Mesendoderm (in vitro differentiated cells): ENCODE data around the gene RAD18.

ENCODE experiments used
- DNase-seq: peaks from one replicate; pipeline ENCODE4 v3.0.0; 2013
- H2AK5ac ChIP-seq: 2 replicates; pipeline ENCODE4 v1.6.1; 2013; ENCODE audit warnings: low read length, inconsistent platforms
- H2BK120ac ChIP-seq: 2 replicates; pipeline ENCODE4 v1.6.1; 2013; ENCODE audit warnings: low read depth, mild to moderate bottlenecking, low read length, moderate library complexity, mixed read lengths
- H2BK15ac ChIP-seq: replicated peaks from 2 replicates; pipeline ENCODE4 v1.6.1; 2013; ENCODE audit warnings: low read depth, mild to moderate bottlenecking, moderate library complexity
- H2BK5ac ChIP-seq: 2 replicates; pipeline ENCODE4 v1.6.1; 2013; ENCODE audit warnings: low read length, inconsistent platforms
- H3K18ac ChIP-seq: 2 replicates; pipeline ENCODE4 v1.6.1; 2013; ENCODE audit warnings: mild to moderate bottlenecking, low read length, mixed read lengths
- H3K23ac ChIP-seq: one replicate; pipeline ENCODE4 v1.6.1; 2013; ENCODE audit warnings: low read length
- H3K27ac ChIP-seq: 2 replicates; pipeline ENCODE4 v1.5.1; 2013; ENCODE audit warnings: low read depth, mild to moderate bottlenecking, inconsistent platforms, low read length, moderate library complexity
- H3K27me3 ChIP-seq: 2 replicates; pipeline ENCODE4 v1.6.1; 2013; ENCODE audit warnings: low read length, control low read depth, mild to moderate bottlenecking, inconsistent platforms; ENCODE audit not compliant: insufficient read depth, poor library complexity
- H3K36me3 ChIP-seq: 2 replicates; pipeline ENCODE4 v1.6.1; 2013; ENCODE audit warnings: low read length, inconsistent platforms; ENCODE audit not compliant: control insufficient read depth, insufficient read depth
- H3K4ac ChIP-seq: one replicate; pipeline ENCODE4 v1.6.1; 2013; ENCODE audit warnings: low read depth, mild to moderate bottlenecking, low read length, moderate library complexity
- H3K4me1 ChIP-seq: 2 replicates; pipeline ENCODE4 v1.6.1; 2013; ENCODE audit warnings: low read depth, low read length, inconsistent platforms; ENCODE audit not compliant: control insufficient read depth
- H3K4me2 ChIP-seq: 2 replicates; pipeline ENCODE4 v1.6.1; 2013; ENCODE audit warnings: low read length
- H3K4me3 ChIP-seq: 2 replicates; pipeline ENCODE4 v1.5.1; 2013; ENCODE audit warnings: mild to moderate bottlenecking, low read length
- H3K56ac ChIP-seq: one replicate; pipeline ENCODE4 v1.6.1; 2013; ENCODE audit warnings: low read length
- H3K79me1 ChIP-seq: 2 replicates; pipeline ENCODE4 v1.6.1; 2013; ENCODE audit warnings: low read length, inconsistent platforms
- H3K79me2 ChIP-seq: 2 replicates; pipeline ENCODE4 v1.6.1; 2013; ENCODE audit warnings: mild to moderate bottlenecking, low read length; ENCODE audit not compliant: control insufficient read depth, insufficient read depth
- H3K9ac ChIP-seq: 2 replicates; pipeline ENCODE4 v1.6.1; 2013; ENCODE audit warnings: low read length, inconsistent platforms
- H4K5ac ChIP-seq: one replicate; pipeline ENCODE4 v1.6.1; 2013; ENCODE audit warnings: low read length
- H4K8ac ChIP-seq: one replicate; pipeline ENCODE4 v1.6.1; 2013; ENCODE audit warnings: low read depth, mild to moderate bottlenecking, control low read depth, low read length, moderate library complexity
- WGBS: extraction: QIAGEN DNeasy Blood & Tissue Kit; methylation state at CpG from one replicate; pipeline ENCODE4 v1.1.7; 2013; ENCODE audit warnings: low lambda C conversion rate, missing lambda C conversion rate; ENCODE audit not compliant: insufficient coverage; ENCODE audit errors: extremely low coverage; 5-methylcytosine and 5-hydroxymethylcytosine counted together

RAD18 gene

GRCh38 chr3:8932507-8932906 lies 30.8 kb downstream of the RAD18 start:
- no peaks in the 10 kb centered on the region for H3K79me1 ChIP-seq
- no peak overlapping the region for H3K18ac ChIP-seq
- H3K9ac ChIP-seq: no peak overlapping the region
- H3K56ac ChIP-seq: no peak overlapping the region
- no peak overlapping the region for H2BK15ac ChIP-seq
- no peak overlapping the region for H2BK120ac ChIP-seq
- WGBS: no CpG with 5 or more reads among the region's 2 CpGs
- no peak overlapping the region for H3K4me2 ChIP-seq
- H3K27me3 ChIP-seq: no peaks in the 10 kb centered on the region
- no peak overlapping the region for H4K5ac ChIP-seq
- H3K27ac ChIP-seq: no peak overlapping the region
- no peaks in the 10 kb centered on the region for H3K36me3 ChIP-seq
- no peaks in the 10 kb centered on the region for H3K79me2 ChIP-seq
- no peak overlapping the region for H4K8ac ChIP-seq
- H3K4me3 ChIP-seq: no peak overlapping the region
- H2BK5ac ChIP-seq: no peak overlapping the region
- H3K23ac ChIP-seq: no peak overlapping the region
- no peak overlapping the region for H3K4ac ChIP-seq
- DNase-seq: no peak
- no peak overlapping the region for H2AK5ac ChIP-seq
- no peaks in the 10 kb centered on the region for H3K4me1 ChIP-seq

GRCh38 chr3:8931342-8931741 lies 31.9 kb downstream of the RAD18 start:
- Histone ChIP-seq H3K79me1 (no peaks in the 10 kb centered on the region), H3K18ac (no peak overlapping the region), H2BK15ac (no peak overlapping the region), H3K56ac (no peak overlapping the region), H3K4me3 (no peak overlapping the region), H3K27ac (no peak overlapping the region), H3K9ac (no peak overlapping the region), H3K36me3 (no peaks in the 10 kb centered on the region), H3K4me1 (no peaks in the 10 kb centered on the region), H3K23ac (no peak overlapping the region), H4K8ac (no peak overlapping the region), H3K79me2 (no peaks in the 10 kb centered on the region), H3K4ac (no peak overlapping the region), H2BK120ac (no peak overlapping the region), H3K4me2 (no peak overlapping the region), H3K27me3 (no peaks in the 10 kb centered on the region), H4K5ac (no peak overlapping the region), H2BK5ac (no peak overlapping the region), H2AK5ac (no peak overlapping the region)
- no peak for DNase-seq
- WGBS: no CpG with 5 or more reads among the region's 3 CpGs

- Histone ChIP-seq H3K36me3 (no peaks in the 10 kb centered on the region), H3K4me1 (no peaks in the 10 kb centered on the region), H3K4me3 (no peak overlapping the region), H4K8ac (no peak overlapping the region), H2BK5ac (no peak overlapping the region), H3K4me2 (no peak overlapping the region), H3K79me1 (no peaks in the 10 kb centered on the region), H3K79me2 (no peaks in the 10 kb centered on the region), H3K18ac (no peak overlapping the region), H3K56ac (no peak overlapping the region), H4K5ac (no peak overlapping the region), H2BK15ac (no peak overlapping the region), H2BK120ac (no peak overlapping the region), H3K27ac (no peak overlapping the region), H3K27me3 (no peaks in the 10 kb centered on the region), H3K4ac (no peak overlapping the region), H3K9ac (no peak overlapping the region), H2AK5ac (no peak overlapping the region), H3K23ac (no peak overlapping the region)
- no CpG with 5 or more reads among the region's 4 CpGs for WGBS
- no peak for DNase-seq
These were observed 33.4 kb downstream of the RAD18 start for GRCh38 chr3:8929860-8930259.

GRCh38 chr3:8914491-8914890 lies 48.8 kb downstream of the RAD18 start:
- no peaks in the 10 kb centered on the region for H3K36me3 ChIP-seq
- no CpG with 5 or more reads among the region's 4 CpGs for WGBS

GRCh38 chr3:8911781-8912180 lies 51.5 kb downstream of the RAD18 start:
- H3K4me1 ChIP-seq: no peaks in the 10 kb centered on the region
- no peak for DNase-seq
- H2AK5ac ChIP-seq: no peak overlapping the region
- H3K79me2 ChIP-seq: no peaks in the 10 kb centered on the region
- no peak overlapping the region for H3K56ac ChIP-seq
- no peak overlapping the region for H3K4me3 ChIP-seq
- no peak overlapping the region for H2BK15ac ChIP-seq
- no peak overlapping the region for H3K27ac ChIP-seq
- no peak overlapping the region for H3K4me2 ChIP-seq
- no CpG with 5 or more reads among the region's 2 CpGs for WGBS
- H2BK5ac ChIP-seq: no peak overlapping the region
- no peak overlapping the region for H2BK120ac ChIP-seq
- no peak overlapping the region for H3K9ac ChIP-seq
- H3K27me3 ChIP-seq: no peaks in the 10 kb centered on the region
- H3K36me3 ChIP-seq: no peaks in the 10 kb centered on the region
- no peak overlapping the region for H3K4ac ChIP-seq
- no peak overlapping the region for H3K18ac ChIP-seq
- H4K5ac ChIP-seq: no peak overlapping the region
- H3K23ac ChIP-seq: no peak overlapping the region
- H3K79me1 ChIP-seq: no peaks in the 10 kb centered on the region
- H4K8ac ChIP-seq: no peak overlapping the region

More at GRCh38 chr3:8914491-8914890, 48.8 kb downstream of the RAD18 start:
- no peak overlapping the region for H3K4me2 ChIP-seq
- no peak overlapping the region for H2BK5ac ChIP-seq
- H3K23ac ChIP-seq: no peak overlapping the region
- H3K79me2 ChIP-seq: no peaks in the 10 kb centered on the region
- H2BK15ac ChIP-seq: no peak overlapping the region
- no peak overlapping the region for H3K4ac ChIP-seq
- H4K8ac ChIP-seq: no peak overlapping the region
- no peak overlapping the region for H2AK5ac ChIP-seq
- H2BK120ac ChIP-seq: no peak overlapping the region
- no peak overlapping the region for H3K9ac ChIP-seq
- no peaks in the 10 kb centered on the region for H3K27me3 ChIP-seq
- no peak for DNase-seq
- H3K4me1 ChIP-seq: no peaks in the 10 kb centered on the region
- H3K4me3 ChIP-seq: no peak overlapping the region
- no peak overlapping the region for H3K27ac ChIP-seq
- no peak overlapping the region for H4K5ac ChIP-seq
- H3K79me1 ChIP-seq: no peaks in the 10 kb centered on the region
- H3K18ac ChIP-seq: no peak overlapping the region
- no peak overlapping the region for H3K56ac ChIP-seq

- H3K79me2 ChIP-seq: no peaks in the 10 kb centered on the region
- no peak overlapping the region for H4K8ac ChIP-seq
- no peak overlapping the region for H3K27ac ChIP-seq
- H3K56ac ChIP-seq: no peak overlapping the region
- DNase-seq: no peak
- H3K27me3 ChIP-seq: no peaks in the 10 kb centered on the region
- WGBS: no CpG with 5 or more reads among the region's 3 CpGs
- no peaks in the 10 kb centered on the region for H3K4me1 ChIP-seq
- H2BK15ac ChIP-seq: no peak overlapping the region
- no peaks in the 10 kb centered on the region for H3K79me1 ChIP-seq
- H3K4me2 ChIP-seq: no peak overlapping the region
- H4K5ac ChIP-seq: no peak overlapping the region
- no peaks in the 10 kb centered on the region for H3K36me3 ChIP-seq
- no peak overlapping the region for H2BK120ac ChIP-seq
- H3K9ac ChIP-seq: no peak overlapping the region
- H3K18ac ChIP-seq: no peak overlapping the region
- no peak overlapping the region for H3K4ac ChIP-seq
- no peak overlapping the region for H3K4me3 ChIP-seq
- no peak overlapping the region for H2BK5ac ChIP-seq
- no peak overlapping the region for H2AK5ac ChIP-seq
- H3K23ac ChIP-seq: no peak overlapping the region
These were observed 54.1 kb downstream of the RAD18 start for GRCh38 chr3:8909160-8909559.
